GM18498 (cell line): ENCODE data around the gene OCRL.

Source experiments
- ATAC-seq: cut with Tn5 transposase; IDR thresholded peaks from one replicate; pipeline ENCODE4 v1.9.1; 2021; ENCODE audit warnings: mild to moderate bottlenecking, moderate library complexity; ENCODE audit not compliant: unreplicated experiment

OCRL gene

GRCh38 chrX:129581904-129582303 is 41.8 kb downstream of the OCRL start:
- no peak for ATAC-seq

- no peak for ATAC-seq
Observed at GRCh38 chrX:129585167-129585566, 45.1 kb downstream of the OCRL start.

GRCh38 chrX:129585691-129586090 is 45.6 kb downstream of the OCRL start:
- no peak for ATAC-seq

GRCh38 chrX:129586446-129586845 is 46.4 kb downstream of the OCRL start:
- no peak for ATAC-seq

- ATAC-seq, result no peak
Observed at GRCh38 chrX:129590596-129590995, 50.5 kb downstream of the OCRL start.

- no peak for ATAC-seq
Observed at GRCh38 chrX:129593137-129593536, 53.1 kb downstream of the OCRL start.

GRCh38 chrX:129594781-129595180 is 54.7 kb downstream of the OCRL start:
- ATAC-seq, result no peak

- no peak for ATAC-seq
Observed at GRCh38 chrX:129596077-129596476, 56.0 kb downstream of the OCRL start.

- no peak for ATAC-seq
Observed at GRCh38 chrX:129597905-129598304, 57.8 kb downstream of the OCRL start.

- ATAC-seq, result no peak
Observed at GRCh38 chrX:129599499-129599898, 59.4 kb downstream of the OCRL start.

GRCh38 chrX:129599996-129600395 is 59.9 kb downstream of the OCRL start:
- no peak for ATAC-seq

GRCh38 chrX:129600981-129601424 is 60.9 kb downstream of the OCRL start:
- ATAC-seq, result no peak

GRCh38 chrX:129606918-129607317 is 66.9 kb downstream of the OCRL start:
- ATAC-seq, result no peak

GRCh38 chrX:129608496-129608895 is 68.4 kb downstream of the OCRL start:
- ATAC-seq, result no peak

GRCh38 chrX:129609395-129609794 is 69.3 kb downstream of the OCRL start:
- ATAC-seq, result no peak

GRCh38 chrX:129612396-129612795 is 72.3 kb downstream of the OCRL start:
- ATAC-seq, result no peak

- no peak for ATAC-seq
Observed at GRCh38 chrX:129613596-129613995, 73.5 kb downstream of the OCRL start.

GRCh38 chrX:129614481-129615255 is 74.6 kb downstream of the OCRL start:
- no peak for ATAC-seq

GRCh38 chrX:129617420-129617819 is 77.4 kb downstream of the OCRL start:
- ATAC-seq, result no peak

GRCh38 chrX:129618997-129619396 is 78.9 kb downstream of the OCRL start:
- ATAC-seq, result no peak

GRCh38 chrX:129622757-129623301 is 82.8 kb downstream of the OCRL start:
- no peak for ATAC-seq

- no peak for ATAC-seq
Observed at GRCh38 chrX:129626026-129626425, 86.0 kb downstream of the OCRL start.

GRCh38 chrX:129629837-129630236 is 89.8 kb downstream of the OCRL start:
- no peak for ATAC-seq
